Astrocyte of the spinal cord (primary cell): Measurements from ENCODE around the gene PML.

ENCODE experiments used
- DNase-seq: peaks from one replicate; pipeline ENCODE4 v3.0.0; 2011; ENCODE audit warnings: low read depth, low spot score
- H3K4me3 ChIP-seq: 2 replicates; pipeline ENCODE4 v1.5.1; 2011; ENCODE audit warnings: low read depth, mild to moderate bottlenecking, low read length, moderate library complexity
- CTCF ChIP-seq: IDR thresholded peaks from 2 replicates; pipeline ENCODE4 v1.5.1; 2012; ENCODE audit warnings: low read depth, mild to moderate bottlenecking, low read length, inconsistent platforms
- in situ Hi-C: cut with HindIII; loops from 2 replicates; pipeline ENCODE4 v1.10.0; 2017; ENCODE audit warnings: low sequenced_read_pairs

The PML gene

DNA sequence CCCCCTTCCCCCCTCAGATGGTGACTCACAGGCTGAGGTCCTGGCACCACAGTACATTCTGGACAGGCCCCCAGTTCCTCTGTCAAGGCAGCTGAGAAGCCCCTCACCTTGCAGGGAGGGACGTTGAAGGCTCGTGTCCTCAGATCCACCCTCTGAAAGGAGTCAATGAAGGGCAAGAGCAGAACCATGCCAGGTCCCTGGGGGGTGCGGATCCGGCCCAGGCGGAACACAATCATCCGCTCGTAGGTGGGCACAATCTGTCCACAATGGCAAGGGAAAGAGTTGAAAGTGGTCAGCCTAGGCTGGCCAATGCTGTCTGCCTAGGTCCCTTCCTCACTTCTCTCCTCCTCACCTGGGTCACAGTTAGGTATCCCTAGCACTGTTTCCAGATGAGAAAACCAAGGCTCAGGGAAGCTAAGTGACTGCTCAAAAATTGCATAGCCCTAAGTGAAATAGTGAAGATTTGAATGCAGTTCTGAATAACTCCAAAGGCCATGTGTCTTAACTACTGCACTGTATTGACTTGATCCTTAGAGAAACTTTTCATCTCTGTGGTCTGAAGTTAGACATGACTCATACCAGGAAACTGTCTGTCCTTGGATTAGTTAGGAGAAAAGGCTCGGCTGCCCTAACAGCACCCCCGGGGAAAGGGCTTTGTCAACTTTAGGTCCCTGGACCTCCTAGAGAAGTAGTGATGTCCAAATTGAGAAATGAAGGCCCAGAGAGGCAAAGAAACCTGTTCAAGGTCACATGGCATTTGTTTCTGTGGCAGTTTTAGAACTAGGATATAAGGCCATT is 5.3 kb upstream of the PML start:
- TF ChIP-seq CTCF, result no peak
- H3K4me3 ChIP-seq, result no peak overlapping the region
- DNase-seq, result peak; percentile 84
- in situ Hi-C loops, result no loop called here

DNA sequence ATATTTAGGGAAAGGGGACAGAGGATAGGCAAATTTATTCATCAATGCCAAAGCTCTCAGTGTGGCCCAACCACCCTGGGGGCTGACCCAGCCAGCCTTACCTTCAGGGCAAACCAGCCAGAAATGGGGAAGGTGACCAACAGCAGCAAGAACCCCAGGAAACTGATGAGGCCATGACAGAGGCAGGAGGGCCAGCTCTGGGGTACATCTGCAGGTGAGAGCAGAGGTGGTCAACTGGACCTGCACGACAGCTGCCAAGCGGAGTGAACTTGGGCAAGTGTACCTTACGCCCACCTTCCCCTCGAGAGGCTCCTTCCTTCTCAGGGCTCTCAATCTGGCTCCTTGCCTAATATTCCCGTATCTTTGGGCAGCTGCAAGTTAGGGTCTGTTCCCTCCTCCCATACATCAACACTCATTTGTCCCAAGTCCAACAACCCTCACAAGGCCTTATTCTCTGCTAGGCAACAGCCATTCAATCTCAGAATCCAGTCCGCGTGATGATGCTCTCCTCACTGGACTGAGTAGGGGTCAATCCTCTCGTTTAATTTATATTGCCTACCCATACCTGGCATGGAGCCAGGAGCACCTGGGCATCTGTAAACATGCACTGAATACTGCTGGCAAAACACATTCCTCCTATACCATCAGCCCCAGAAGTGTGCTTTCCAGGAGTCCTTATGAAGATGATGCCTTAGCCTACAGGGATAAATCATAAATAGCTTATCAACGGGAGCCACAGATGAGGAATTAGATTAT is 4.1 kb upstream of the PML start:
- H3K4me3 ChIP-seq, result no peak overlapping the region

DNA sequence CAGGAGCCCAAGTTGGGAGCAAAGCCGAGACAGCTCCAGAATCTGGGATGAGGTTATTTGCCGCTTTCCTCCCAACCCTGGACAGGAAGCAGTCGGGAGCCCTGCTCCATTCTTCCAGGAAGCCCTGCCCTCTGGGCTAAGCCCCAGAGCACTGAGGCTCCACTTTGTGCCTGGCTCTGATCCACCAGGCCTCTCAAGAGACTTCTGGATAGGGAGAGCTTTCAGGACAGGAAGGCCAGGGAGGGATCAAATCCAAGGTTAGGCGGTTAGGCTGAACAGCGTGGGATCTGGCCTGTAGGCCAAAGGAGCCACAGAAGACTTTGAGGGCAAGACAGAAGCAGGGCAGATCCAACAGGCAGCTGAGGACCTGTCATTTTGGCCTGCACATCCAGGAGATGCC is 3.3 kb upstream of the PML start:
- in situ Hi-C loops, result no loop called here
- DNase-seq, result peak; percentile 32
- no peak for TF ChIP-seq CTCF
- H3K4me3 ChIP-seq, result peak overlapping the region; percentile 58

More for the DNA sequence above, 4.1 kb upstream of the PML start:
- TF ChIP-seq CTCF, result no peak
- DNase-seq, result no peak
- in situ Hi-C loops, result no loop called here

DNA sequence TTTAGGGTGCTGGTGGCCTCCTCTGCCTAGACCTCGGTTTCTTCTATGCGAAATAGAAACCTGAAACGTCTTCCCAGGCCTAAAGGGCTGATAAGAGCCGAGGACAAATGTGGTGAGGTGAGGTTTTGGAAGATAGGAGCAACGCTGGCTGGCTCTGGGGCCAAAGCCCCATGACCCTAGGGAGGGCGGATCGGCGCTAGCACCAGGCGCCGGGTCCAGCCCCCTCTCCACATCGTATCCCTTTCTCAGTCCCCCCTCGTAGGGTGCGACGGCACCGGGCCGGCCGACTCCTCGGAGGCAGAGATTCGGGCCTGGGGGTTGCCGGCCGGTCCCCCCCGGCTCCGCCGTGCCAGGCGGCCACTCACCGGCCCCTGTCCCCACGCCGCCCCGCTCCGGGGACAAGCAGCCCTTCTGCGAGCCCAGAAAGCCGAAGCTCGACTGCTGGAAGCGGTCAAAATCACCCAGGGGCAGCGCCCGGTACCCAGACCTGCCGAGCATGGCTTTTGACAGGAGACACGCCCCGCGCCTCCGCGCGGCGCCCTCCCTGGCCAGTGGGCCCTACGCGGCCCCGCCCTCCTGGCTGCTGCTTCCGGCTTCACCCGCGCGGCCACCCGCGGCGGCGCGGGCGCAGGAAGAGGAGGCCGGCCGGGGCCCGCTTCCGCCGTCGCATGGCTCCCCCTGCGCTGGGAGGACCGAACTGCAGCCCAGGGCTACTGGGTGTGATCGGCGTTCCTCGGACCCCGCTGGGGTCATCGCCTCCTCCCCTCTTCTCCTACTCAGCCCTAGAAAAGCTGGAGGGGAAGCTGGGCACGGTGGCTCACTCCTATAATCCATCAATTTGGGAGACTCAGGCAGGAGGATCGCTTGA is 2.6 kb upstream of the PML start, which contains the start of gene STOML1:
Gene STOML1 (minus strand): TSS at position 570 of the 868 bp plus-strand sequence. CDS start 72 bp downstream, at position 498.
- in situ Hi-C loops, result no loop called here

GRCh38 chr15:73992594-73992898 is 2.0 kb upstream of the PML start:
- H3K4me3 ChIP-seq, result no peak overlapping the region
- DNase-seq, result no peak
- in situ Hi-C loops, result no loop called here
- no peak for TF ChIP-seq CTCF

More for the DNA sequence above, 2.6 kb upstream of the PML start, which contains the start of gene STOML1:
- H3K4me3 ChIP-seq, result peak within 1 kb of the TSS; percentile 58
- peak; percentile 84 for TF ChIP-seq CTCF
- peak; percentile 93 for DNase-seq
